Lower leg skin (tissue), 4 donors: ENCODE results near the gene JMJD6. TPM values are rescaled to one million over a fixed set of nuclear protein-coding genes. Genes with fewer than 3 reads are reported as not detected.

ENCODE experiments used
- DNase-seq, 2 donors: peaks; one replicate each; pipeline ENCODE4 v3.0.0-alpha.2; 2019; ENCODE audit warnings: low spot score in 2 of 2
- H3K4me3 ChIP-seq: fragments of 200-600 bp; sonication (generic); 2 replicates; pipeline ENCODE4 v1.5.1; 2017; ENCODE audit warnings: mild to moderate bottlenecking, low read depth; ENCODE audit not compliant: poor library complexity, severe bottlenecking
- POLR2A ChIP-seq, 2 donors: fragments of 450-650 bp; IDR thresholded peaks; one replicate each; pipeline ENCODE4 v1.6.1; 2016 to 2017; ENCODE audit warnings: antibody characterized with exemption in 2 of 2, mild to moderate bottlenecking in 1 of 2, moderate library complexity in 1 of 2
- WGBS, 2 donors: methylation state at CpG; one replicate each; pipeline ENCODE4 v1.1.5; 2018; 5-methylcytosine and 5-hydroxymethylcytosine counted together
- intact Hi-C: fragments of 100-400 bp; cut with DNase I; formaldehyde crosslinking; loops from one replicate; pipeline ENCODE4 v1.15.0; 2023; ENCODE audit warnings: low total_unique reads
- total RNA-seq, 4 donors: library from RNA; depleted of rRNA; stranded (reverse); fragments of >200 nt; gene quantifications; one replicate each; pipeline ENCODE4 v1.1.0, GENCODE V29; 2016
- TF ChIP-seq, protein P1 (sequence below), 3 donors: fragments of 450-650 bp; IDR thresholded peaks; one replicate each; pipeline ENCODE4 v1.5.1; 2016; ENCODE audit warnings: antibody characterized with exemption in 3 of 3, mild to moderate bottlenecking in 3 of 3, moderate library complexity in 2 of 3

JMJD6 gene
- total RNA-seq, 4 donors from 2014 or later, result 16.1 to 28.8 (median 21.0) TPM

DNA sequence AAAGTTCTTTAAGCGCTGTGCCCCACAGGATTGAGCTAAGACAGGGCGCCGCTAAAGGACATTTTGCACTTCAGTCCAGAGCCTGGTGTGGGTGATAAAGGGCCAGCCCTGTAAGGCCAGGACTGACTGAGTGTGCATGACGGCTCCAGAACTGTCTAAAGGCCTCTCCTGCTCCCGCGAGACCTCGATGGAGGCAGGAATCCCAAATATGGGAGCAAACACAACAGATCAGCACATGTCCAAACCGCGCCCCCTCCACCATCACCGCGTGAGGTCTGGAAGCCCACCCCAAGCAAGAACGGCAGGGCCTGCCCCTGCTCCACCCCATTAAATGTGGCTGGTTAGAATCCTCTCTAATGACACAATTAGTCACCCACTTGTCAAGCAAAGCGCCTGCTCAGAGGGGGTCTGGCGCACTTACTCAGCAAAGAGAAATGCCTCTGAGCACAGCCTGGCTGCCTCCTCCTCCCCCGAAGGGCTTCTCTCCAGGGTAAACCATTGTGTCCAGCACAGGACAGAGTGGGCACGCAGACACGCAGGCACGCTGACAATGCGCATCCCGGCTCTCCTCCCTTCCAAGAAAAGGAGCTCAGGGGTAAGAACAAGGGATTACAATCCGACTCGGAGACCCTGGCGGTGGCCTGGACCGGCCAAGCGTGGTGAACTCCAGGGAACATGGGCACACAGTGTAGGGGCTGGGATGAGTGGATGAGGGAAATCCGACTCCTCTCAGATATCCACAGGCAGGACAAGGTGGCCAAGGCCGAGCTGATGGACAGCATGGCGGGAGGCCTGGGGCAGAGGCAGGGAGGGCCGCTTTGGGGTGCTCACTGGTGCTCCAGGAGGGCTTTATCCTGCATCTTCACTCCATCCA lies 17.1 kb downstream of the JMJD6 start:
- intact Hi-C loops, result no loop called here
- H3K4me3 ChIP-seq, result no peak overlapping the region
- peak; percentile 82 to 95 for DNase-seq
- 39 to 46% methylated on average over 28 of the region's 29 CpGs for WGBS, 2 donors
- TF ChIP-seq, protein P1, sequence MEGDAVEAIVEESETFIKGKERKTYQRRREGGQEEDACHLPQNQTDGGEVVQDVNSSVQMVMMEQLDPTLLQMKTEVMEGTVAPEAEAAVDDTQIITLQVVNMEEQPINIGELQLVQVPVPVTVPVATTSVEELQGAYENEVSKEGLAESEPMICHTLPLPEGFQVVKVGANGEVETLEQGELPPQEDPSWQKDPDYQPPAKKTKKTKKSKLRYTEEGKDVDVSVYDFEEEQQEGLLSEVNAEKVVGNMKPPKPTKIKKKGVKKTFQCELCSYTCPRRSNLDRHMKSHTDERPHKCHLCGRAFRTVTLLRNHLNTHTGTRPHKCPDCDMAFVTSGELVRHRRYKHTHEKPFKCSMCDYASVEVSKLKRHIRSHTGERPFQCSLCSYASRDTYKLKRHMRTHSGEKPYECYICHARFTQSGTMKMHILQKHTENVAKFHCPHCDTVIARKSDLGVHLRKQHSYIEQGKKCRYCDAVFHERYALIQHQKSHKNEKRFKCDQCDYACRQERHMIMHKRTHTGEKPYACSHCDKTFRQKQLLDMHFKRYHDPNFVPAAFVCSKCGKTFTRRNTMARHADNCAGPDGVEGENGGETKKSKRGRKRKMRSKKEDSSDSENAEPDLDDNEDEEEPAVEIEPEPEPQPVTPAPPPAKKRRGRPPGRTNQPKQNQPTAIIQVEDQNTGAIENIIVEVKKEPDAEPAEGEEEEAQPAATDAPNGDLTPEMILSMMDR (IDR thresholded peaks at IDR 0.05), result no peak
- no peak for TF ChIP-seq POLR2A (IDR thresholded peaks at IDR 0.05)

DNA sequence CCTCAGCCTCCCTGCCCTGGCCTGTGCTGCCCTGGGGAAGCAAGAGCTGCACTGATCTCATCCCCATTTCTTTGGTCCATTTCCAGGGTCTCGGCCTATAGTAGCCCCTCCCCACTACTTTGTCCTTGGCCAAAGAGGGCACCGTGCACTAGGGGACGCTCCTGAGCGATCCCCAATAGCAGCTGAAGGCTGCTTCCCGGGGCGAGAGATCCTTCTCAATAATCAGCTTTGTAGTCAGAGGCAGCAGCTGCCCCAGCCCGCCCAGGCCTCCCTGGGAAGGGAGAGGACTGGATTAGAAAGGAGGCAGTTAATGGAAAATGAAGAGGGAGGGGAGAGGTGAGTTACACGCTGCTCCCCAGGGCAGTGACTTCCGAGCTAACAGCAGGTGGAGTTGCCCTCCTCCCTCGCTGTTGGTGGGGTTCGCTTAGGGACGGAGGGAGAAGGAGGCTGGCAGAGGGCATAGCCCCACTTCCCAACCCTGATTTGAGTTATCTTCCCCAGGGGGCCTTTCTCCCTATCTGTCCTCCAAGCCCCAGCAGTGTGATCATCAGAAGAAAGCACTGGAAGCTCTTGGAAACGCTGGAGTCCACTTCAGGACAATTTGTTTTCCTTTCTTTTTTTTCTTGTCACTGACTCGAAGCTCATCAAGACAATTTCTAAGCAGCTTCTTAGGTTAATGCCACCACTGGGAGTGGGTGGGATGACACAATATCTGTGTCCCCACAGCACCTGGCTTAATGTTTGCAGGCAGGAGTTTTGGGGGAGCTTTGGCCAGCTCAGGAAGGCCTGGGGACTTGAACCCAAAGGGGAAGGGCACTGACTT lies 18.2 kb downstream of the JMJD6 start:
- WGBS, 2 donors, result 39 to 41% methylated on average over 13 to 14 of the region's 14 CpGs
- intact Hi-C loops, result no loop called here
- no peak overlapping the region for H3K4me3 ChIP-seq
- no peak for DNase-seq
- TF ChIP-seq POLR2A (IDR thresholded peaks at IDR 0.05), result no peak
- TF ChIP-seq, protein P1 (IDR thresholded peaks at IDR 0.05), result no peak

DNA sequence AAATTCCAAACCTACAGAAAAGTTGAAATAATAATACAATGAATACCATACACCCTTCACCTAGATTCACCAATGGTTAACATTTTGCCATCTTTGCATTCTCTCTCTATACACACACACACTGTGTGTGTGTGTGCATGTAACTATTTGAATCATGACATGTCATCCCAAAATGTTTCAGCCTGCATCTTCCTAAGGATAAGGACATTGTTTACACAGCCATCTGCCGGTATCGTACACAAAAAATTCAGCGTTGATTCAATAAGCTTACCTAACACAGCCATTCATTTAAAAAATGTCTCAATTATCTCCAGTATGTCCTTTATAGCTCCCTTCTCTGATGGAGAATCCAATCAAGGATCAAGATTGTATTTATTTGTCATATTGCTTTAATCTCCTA lies 19.6 kb downstream of the JMJD6 start:
- no peak for TF ChIP-seq POLR2A (IDR thresholded peaks at IDR 0.05)
- TF ChIP-seq, protein P1 (IDR thresholded peaks at IDR 0.05), result no peak
- intact Hi-C loops, result no loop called here
- DNase-seq, result no peak
- H3K4me3 ChIP-seq, result no peak overlapping the region
- WGBS, 2 donors, result 87 to 95% methylated on average over 3 of the region's 3 CpGs

DNA sequence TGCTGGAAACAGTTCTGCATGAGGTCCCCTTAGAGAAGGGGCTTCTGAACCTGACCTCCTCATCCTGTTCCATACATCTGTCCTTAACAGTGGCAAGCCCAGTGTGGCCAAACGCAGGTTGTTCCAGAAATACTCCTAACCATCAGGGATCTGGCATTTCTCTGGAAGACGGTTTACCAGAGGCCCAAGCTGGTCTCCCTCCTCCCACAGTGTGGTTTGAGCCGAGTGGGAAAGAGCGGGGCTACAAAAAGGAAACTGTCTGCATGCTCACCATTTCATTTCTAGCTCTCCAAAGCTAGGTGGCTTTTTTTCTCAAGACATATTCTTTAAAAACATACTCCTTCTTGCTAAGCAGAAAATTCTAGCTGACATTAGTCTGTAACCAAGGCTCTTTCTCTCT lies 21.6 kb downstream of the JMJD6 start:
- TF ChIP-seq, protein P1 (IDR thresholded peaks at IDR 0.05), result no peak
- TF ChIP-seq POLR2A (IDR thresholded peaks at IDR 0.05), result no peak
- intact Hi-C loops, result no loop called here
- DNase-seq, result no peak
- 64 to 73% methylated on average over 4 of the region's 4 CpGs for WGBS, 2 donors
- H3K4me3 ChIP-seq, result no peak overlapping the region

DNA sequence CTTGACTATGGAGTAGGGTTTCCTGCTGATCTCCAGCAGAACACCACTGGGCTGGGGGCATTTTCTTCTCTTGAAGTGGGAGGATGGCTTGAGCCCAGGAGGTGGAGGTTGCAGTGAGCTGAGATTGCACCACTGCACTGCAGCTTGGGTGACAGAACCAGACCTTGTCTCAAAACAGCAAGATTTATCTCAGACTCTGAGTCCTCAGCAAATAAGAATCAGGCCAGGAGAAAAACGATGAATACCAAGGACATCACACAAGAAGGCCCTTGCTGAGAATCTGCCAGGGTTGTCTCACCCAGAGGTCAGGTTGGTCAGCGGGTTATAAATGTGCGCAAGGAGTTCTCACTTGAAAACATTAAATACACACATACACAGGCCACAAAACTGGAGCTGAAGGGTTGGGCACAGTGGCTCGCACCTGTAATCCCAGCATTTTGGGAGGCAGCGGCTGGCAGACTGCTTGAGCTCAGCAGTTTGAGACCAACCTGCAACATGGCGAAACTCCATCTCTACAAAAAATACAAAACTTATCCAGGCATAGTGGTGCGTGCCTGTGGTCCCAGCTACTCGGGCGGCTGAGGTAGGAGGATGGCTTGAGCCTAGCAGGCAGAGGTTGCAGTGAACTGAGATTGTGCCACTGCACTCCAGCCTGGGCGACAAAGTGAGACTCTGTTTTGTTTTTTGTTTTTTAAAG lies 23.3 kb downstream of the JMJD6 start:
- no peak for DNase-seq
- 92 to 93% methylated on average over 10 of the region's 10 CpGs for WGBS, 2 donors
- intact Hi-C loops, result no loop called here
- TF ChIP-seq POLR2A (IDR thresholded peaks at IDR 0.05), result no peak
- TF ChIP-seq, protein P1 (IDR thresholded peaks at IDR 0.05), result no peak
- H3K4me3 ChIP-seq, result no peak overlapping the region
